ENCODE measurements around the gene REEP5. TPM values are rescaled to one million over a fixed set of nuclear protein-coding genes. Genes with fewer than 3 reads are reported as not detected.

REEP5 gene
- total RNA-seq, 1 experiment from 2014 or later = 99.3 TPM

- Mint-ChIP-seq H3K27me3 (ENCODE audit: insufficient read depth, unreplicated experiment) (no peaks in the 10 kb centered on the region), H3K4me3 (ENCODE audit: unreplicated experiment) (no peak overlapping the region), H3K9me3 (ENCODE audit: unreplicated experiment) (no peaks in the 10 kb centered on the region), H3K27ac (ENCODE audit: unreplicated experiment) (no peak overlapping the region), H3K4me1 (ENCODE audit: low read depth, unreplicated experiment) (peaks cover 25% of the 10 kb centered on the region), H3K36me3 (ENCODE audit: insufficient read depth, unreplicated experiment) (peaks cover 44% of the 10 kb centered on the region)
- no peak for DNase-seq
- TF ChIP-seq, protein P1, sequence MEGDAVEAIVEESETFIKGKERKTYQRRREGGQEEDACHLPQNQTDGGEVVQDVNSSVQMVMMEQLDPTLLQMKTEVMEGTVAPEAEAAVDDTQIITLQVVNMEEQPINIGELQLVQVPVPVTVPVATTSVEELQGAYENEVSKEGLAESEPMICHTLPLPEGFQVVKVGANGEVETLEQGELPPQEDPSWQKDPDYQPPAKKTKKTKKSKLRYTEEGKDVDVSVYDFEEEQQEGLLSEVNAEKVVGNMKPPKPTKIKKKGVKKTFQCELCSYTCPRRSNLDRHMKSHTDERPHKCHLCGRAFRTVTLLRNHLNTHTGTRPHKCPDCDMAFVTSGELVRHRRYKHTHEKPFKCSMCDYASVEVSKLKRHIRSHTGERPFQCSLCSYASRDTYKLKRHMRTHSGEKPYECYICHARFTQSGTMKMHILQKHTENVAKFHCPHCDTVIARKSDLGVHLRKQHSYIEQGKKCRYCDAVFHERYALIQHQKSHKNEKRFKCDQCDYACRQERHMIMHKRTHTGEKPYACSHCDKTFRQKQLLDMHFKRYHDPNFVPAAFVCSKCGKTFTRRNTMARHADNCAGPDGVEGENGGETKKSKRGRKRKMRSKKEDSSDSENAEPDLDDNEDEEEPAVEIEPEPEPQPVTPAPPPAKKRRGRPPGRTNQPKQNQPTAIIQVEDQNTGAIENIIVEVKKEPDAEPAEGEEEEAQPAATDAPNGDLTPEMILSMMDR (IDR thresholded peaks at IDR 0.05; ENCODE audit: insufficient read depth in 1 of 2, low read depth in 1 of 2, low read length in 1 of 2, severe bottlenecking in 1 of 2, unreplicated experiment in 1 of 2) = no peak
- BruUV-seq (replicated peaks) = no TSS peak
- Histone ChIP-seq H3K4me3 (ENCODE audit: low read depth, low read length) (no peak overlapping the region), H3K27me3 (replicated peaks; ENCODE audit: control insufficient read depth, insufficient read depth, low read length) (no peaks in the 10 kb centered on the region), H3K9me3 (no peaks in the 10 kb centered on the region), H3K36me3 (ENCODE audit: control insufficient read depth, insufficient read depth, low read length) (peaks cover 3% of the 10 kb centered on the region), H3K4me1 (peaks cover 10% of the 10 kb centered on the region)
- ChIA-PET CTCF (no interaction called here), POLR2A (no interaction called here)
- intact Hi-C loops (cut with micrococcal nuclease; ENCODE audit: unreplicated experiment) = no loop called here
Observed at GRCh38 chr5:112918679-112919078, 3.3 kb downstream of the REEP5 start.

- ChIA-PET POLR2A (no interaction called here), CTCF (no interaction called here)
- intact Hi-C loops (cut with micrococcal nuclease; ENCODE audit: unreplicated experiment) = no loop called here
- Histone ChIP-seq H3K9me3 (no peaks in the 10 kb centered on the region), H3K4me1 (peaks cover 10% of the 10 kb centered on the region), H3K27me3 (replicated peaks; ENCODE audit: control insufficient read depth, insufficient read depth, low read length) (no peaks in the 10 kb centered on the region), H3K36me3 (ENCODE audit: control insufficient read depth, insufficient read depth, low read length) (peaks cover 3% of the 10 kb centered on the region), H3K4me3 (ENCODE audit: low read depth, low read length) (no peak overlapping the region)
- no peak overlapping the region for H3K4me3 Mint-ChIP-seq (ENCODE audit: unreplicated experiment)
- H3K36me3 Mint-ChIP-seq (ENCODE audit: insufficient read depth, unreplicated experiment) = peaks cover 49% of the 10 kb centered on the region
- peaks cover 24% of the 10 kb centered on the region for H3K4me1 Mint-ChIP-seq (ENCODE audit: low read depth, unreplicated experiment)
- no peaks in the 10 kb centered on the region for H3K9me3 Mint-ChIP-seq (ENCODE audit: unreplicated experiment)
- no peak overlapping the region for H3K27ac Mint-ChIP-seq (ENCODE audit: unreplicated experiment)
- no peak for DNase-seq
- no peaks in the 10 kb centered on the region for H3K27me3 Mint-ChIP-seq (ENCODE audit: insufficient read depth, unreplicated experiment)
- BruUV-seq (replicated peaks) = no TSS peak
- TF ChIP-seq, protein P1 (IDR thresholded peaks at IDR 0.05; ENCODE audit: insufficient read depth in 1 of 2, low read depth in 1 of 2, low read length in 1 of 2, severe bottlenecking in 1 of 2, unreplicated experiment in 1 of 2) = no peak
Observed at GRCh38 chr5:112918136-112918535, 3.9 kb downstream of the REEP5 start.

DNA sequence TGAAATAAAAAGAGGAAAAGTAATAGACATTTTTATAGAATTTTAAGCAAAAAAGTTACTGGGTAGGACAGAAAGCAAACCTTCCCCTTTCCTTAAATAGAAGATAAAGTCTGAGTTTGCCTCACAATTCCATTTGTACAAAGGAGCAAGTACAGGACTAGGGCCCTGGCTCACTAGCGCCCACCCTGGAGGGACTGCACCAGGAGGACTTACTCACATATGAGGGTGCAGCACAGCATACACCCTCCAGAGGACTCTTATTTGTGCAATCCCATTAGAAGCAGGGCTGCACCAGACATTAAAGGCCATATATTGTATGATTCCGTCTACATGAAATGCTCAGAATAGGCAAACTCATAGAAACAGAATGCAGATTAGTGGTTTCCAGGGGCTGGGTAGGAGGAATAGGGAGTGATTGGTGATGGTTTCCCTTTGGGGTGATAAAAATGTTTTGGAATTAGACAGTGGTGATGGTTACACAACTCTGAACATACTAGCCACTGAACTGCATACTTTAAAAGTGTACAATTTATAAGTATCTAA, 4.5 kb downstream of the REEP5 start:
- peaks cover 55% of the 10 kb centered on the region for H3K36me3 Mint-ChIP-seq (ENCODE audit: insufficient read depth, unreplicated experiment)
- no TSS peak for BruUV-seq (replicated peaks)
- CTCF ChIA-PET = no interaction called here
- H3K4me3 Mint-ChIP-seq (ENCODE audit: unreplicated experiment) = no peak overlapping the region
- Histone ChIP-seq H3K9me3 (no peaks in the 10 kb centered on the region), H3K27me3 (replicated peaks; ENCODE audit: control insufficient read depth, insufficient read depth, low read length) (no peaks in the 10 kb centered on the region), H3K4me1 (peaks cover 8% of the 10 kb centered on the region), H3K36me3 (ENCODE audit: control insufficient read depth, insufficient read depth, low read length) (peaks cover 3% of the 10 kb centered on the region), H3K4me3 (ENCODE audit: low read depth, low read length) (no peak overlapping the region)
- H3K9me3 Mint-ChIP-seq (ENCODE audit: unreplicated experiment) = no peaks in the 10 kb centered on the region
- H3K27ac Mint-ChIP-seq (ENCODE audit: unreplicated experiment) = no peak overlapping the region
- POLR2A ChIA-PET = no interaction called here
- TF ChIP-seq, protein P1 (IDR thresholded peaks at IDR 0.05; ENCODE audit: insufficient read depth in 1 of 2, low read depth in 1 of 2, low read length in 1 of 2, severe bottlenecking in 1 of 2, unreplicated experiment in 1 of 2) = peak; percentile 22 to 50
- no peaks in the 10 kb centered on the region for H3K27me3 Mint-ChIP-seq (ENCODE audit: insufficient read depth, unreplicated experiment)
- peaks cover 25% of the 10 kb centered on the region for H3K4me1 Mint-ChIP-seq (ENCODE audit: low read depth, unreplicated experiment)
- intact Hi-C loops (cut with micrococcal nuclease; ENCODE audit: unreplicated experiment) = no loop called here
- peak; percentile 46 to 47 for DNase-seq
